Endothelial cell of umbilical vein (primary cell): ENCODE results near the gene LRP10. TPM values are rescaled to one million over a fixed set of nuclear protein-coding genes. Genes with fewer than 3 reads are reported as not detected.

Experiments used
- BruUV-seq: library from RNA; stranded (reverse); fragments of 400-500 nt; replicated peaks from 2 replicates; lab custom pipeline; 2021; lab: Mats Ljungman, UMichigan
- CTCF ChIA-PET: fragments of 300-600, 350-600 bp; sonication (Branson Sonifier 250); formaldehyde crosslinking; loops from one replicate; lab custom pipeline; 2021; ENCODE audit warnings: antibody characterized with exemption, inconsistent platforms; lab: Charles Lee
- POLR2A ChIA-PET: fragments of 300-600, 350-600 bp; sonication (Branson Sonifier 250); formaldehyde crosslinking; loops from one replicate; lab custom pipeline; 2021; ENCODE audit warnings: antibody characterized with exemption, inconsistent platforms; lab: Charles Lee
- DNase-seq: peaks from one replicate; pipeline ENCODE4 v3.0.0-alpha.2; 2011; ENCODE audit warnings: low read depth, low spot score
- FAIRE-seq: peaks from 2 replicates; lab custom pipeline; 2011; peaks lifted over from hg19 to GRCh38; lab: Jason Lieb, UNC
- H2AFZ ChIP-seq: 2 replicates; pipeline ENCODE4 v1.6.0; 2012; ENCODE audit warnings: low read depth, low read length, control low read depth, inconsistent platforms
- H3K27ac ChIP-seq: 2 replicates; pipeline ENCODE4 v1.5.1; 2011; ENCODE audit warnings: low read depth, mild to moderate bottlenecking, control low read depth, low read length, moderate library complexity; ENCODE audit not compliant: insufficient read depth
- H3K27me3 ChIP-seq, 2 experiments: 2 replicates each; pipeline versions ENCODE4 v1.6.0 to v1.6.1; 2011; ENCODE audit warnings: low read length in 2 of 2, mixed read lengths in 1 of 2; ENCODE audit not compliant: control insufficient read depth in 2 of 2, insufficient read depth in 2 of 2
- H3K36me3 ChIP-seq, 2 experiments: 2 replicates in 1 of 2; 3 replicates in 1 of 2; pipeline ENCODE4 v1.5.1; 2011; ENCODE audit warnings: low read length in 2 of 2, mild to moderate bottlenecking in 1 of 2, moderate library complexity in 1 of 2; ENCODE audit not compliant: control insufficient read depth in 2 of 2, insufficient read depth in 2 of 2; ENCODE audit errors: extremely low read depth in 1 of 2
- H3K4me1 ChIP-seq: 3 replicates; pipeline ENCODE4 v1.5.1; 2011; ENCODE audit warnings: mild to moderate bottlenecking, low read length; ENCODE audit not compliant: control insufficient read depth, insufficient read depth; ENCODE audit errors: extremely low read depth
- H3K4me2 ChIP-seq: 2 replicates; pipeline ENCODE4 v1.6.1; 2011; ENCODE audit warnings: low read length, control low read depth, mixed read lengths; ENCODE audit not compliant: insufficient read depth
- H3K4me3 ChIP-seq, 3 experiments: fragments of 200-600 bp in 1 of 3; sonication (generic), shearing (Covaris generic) in 1 of 3; replicated peaks in 1 of 3; 2 replicates each; pipeline ENCODE4 v1.5.1; 2011 to 2016; ENCODE audit warnings: control low read depth in 3 of 3, low read length in 3 of 3, mild to moderate bottlenecking in 2 of 3, inconsistent platforms in 1 of 3, low read depth in 1 of 3, moderate library complexity in 1 of 3; ENCODE audit not compliant: insufficient read depth in 1 of 3
- H3K79me2 ChIP-seq: 2 replicates; pipeline ENCODE4 v1.6.0; 2012; ENCODE audit warnings: low read length, inconsistent platforms; ENCODE audit not compliant: control insufficient read depth, insufficient read depth
- H3K9ac ChIP-seq: replicated peaks from 2 replicates; pipeline ENCODE3; 2011; ENCODE audit warnings: low read length, control low read depth; ENCODE audit not compliant: insufficient read depth; ENCODE audit errors: extremely low read depth
- H3K9me1 ChIP-seq: replicated peaks from 3 replicates; pipeline ENCODE4 v1.6.0; 2011; ENCODE audit warnings: mild to moderate bottlenecking, low read length; ENCODE audit not compliant: control insufficient read depth, insufficient read depth; ENCODE audit errors: extremely low read depth
- H3K9me3 ChIP-seq: replicated peaks from 2 replicates; pipeline ENCODE4 v1.5.1; 2012; ENCODE audit warnings: low read length, inconsistent platforms; ENCODE audit not compliant: control insufficient read depth, insufficient read depth
- H4K20me1 ChIP-seq: replicated peaks from 2 replicates; pipeline ENCODE3; 2011; ENCODE audit warnings: mild to moderate bottlenecking, low read length; ENCODE audit not compliant: control insufficient read depth, insufficient read depth; ENCODE audit errors: extremely low read depth
- EZH2 ChIP-seq: IDR thresholded peaks from 2 replicates; pipeline ENCODE4 v1.6.1; 2012; ENCODE audit warnings: borderline replicate concordance, low read depth, mild to moderate bottlenecking, moderate library complexity, low read length, inconsistent platforms; ENCODE audit not compliant: severe bottlenecking
- FOS ChIP-seq: IDR thresholded peaks from 2 replicates; pipeline ENCODE4 v1.6.1; 2011; ENCODE audit warnings: mild to moderate bottlenecking, low read length, moderate library complexity, borderline replicate concordance; ENCODE audit not compliant: insufficient read depth
- GATA2 ChIP-seq: IDR thresholded peaks from 2 replicates; pipeline ENCODE4 v1.7.0; 2011; ENCODE audit warnings: low read depth, mild to moderate bottlenecking, moderate library complexity, mixed read lengths, low read length; ENCODE audit not compliant: insufficient read length, insufficient read depth
- JUN ChIP-seq: IDR thresholded peaks from 2 replicates; pipeline ENCODE4 v1.6.1; 2011; ENCODE audit warnings: borderline replicate concordance, low read depth; ENCODE audit not compliant: insufficient read length, insufficient read depth
- MYC ChIP-seq: IDR thresholded peaks from one replicate; pipeline ENCODE4 v1.6.1; 2011; ENCODE audit warnings: mild to moderate bottlenecking, low read depth, low read length
- POLR2A ChIP-seq: IDR thresholded peaks from 2 replicates; pipeline ENCODE4 v1.6.1; 2012; ENCODE audit warnings: low read depth, mild to moderate bottlenecking, control low read depth, low read length
- POLR2AphosphoS5 ChIP-seq: IDR thresholded peaks from 2 replicates; pipeline ENCODE4 v1.6.1; 2012; ENCODE audit warnings: low read depth, mild to moderate bottlenecking, control low read depth, low read length, moderate library complexity; ENCODE audit not compliant: insufficient read depth
- dilution Hi-C: fragments of 300-500 bp; cut with MboI; formaldehyde crosslinking; loops from one replicate; pipeline ENCODE4 v1.15.0; 2019; ENCODE audit warnings: low sequenced_read_pairs; ENCODE audit not compliant: extremely low pct_ligation_motif_present
- intact Hi-C: fragments of 100-400 bp; cut with micrococcal nuclease; formaldehyde crosslinking; loops from one replicate; pipeline ENCODE4 v1.10.0; 2022
- polyA plus RNA-seq, 4 experiments: library from polyadenylated mRNA; depleted of rRNA in 3 of 4; stranded (reverse) in 3 of 4; unstranded in 1 of 4; fragments of >200 nt; gene quantifications; 2 replicates each; pipeline versions ENCODE4 v1.2.1 to v1.2.3, GENCODE V29; 2011 to 2012; ENCODE audit warnings: missing spikeins in 1 of 4
- total RNA-seq: library from RNA; stranded (reverse); gene quantifications from 2 replicates; pipeline ENCODE4 v1.2.3, GENCODE V29; 2021
- TF ChIP-seq, protein P1 (sequence below), 2 donors: IDR thresholded peaks; 1 replicate in 1 of 2; 2 replicates in 1 of 2; pipeline ENCODE4 v1.5.1; 2011; ENCODE audit warnings: low read length in 2 of 2, mild to moderate bottlenecking in 2 of 2, moderate library complexity in 2 of 2, control low read depth in 1 of 2, inconsistent platforms in 1 of 2, low read depth in 1 of 2; ENCODE audit not compliant: insufficient read depth in 1 of 2; ENCODE audit errors: extremely low read depth in 1 of 2
- TF ChIP-seq, protein P2 (sequence below): IDR thresholded peaks from 2 replicates; pipeline ENCODE4 v1.6.1; 2011; ENCODE audit not compliant: insufficient read depth, insufficient read length

The LRP10 gene
- total and polyA plus RNA-seq, 2 donors (not counting 3 experiments of a cell fraction or from before 2014, with no cell fraction given), result 123 to 157 TPM

DNA sequence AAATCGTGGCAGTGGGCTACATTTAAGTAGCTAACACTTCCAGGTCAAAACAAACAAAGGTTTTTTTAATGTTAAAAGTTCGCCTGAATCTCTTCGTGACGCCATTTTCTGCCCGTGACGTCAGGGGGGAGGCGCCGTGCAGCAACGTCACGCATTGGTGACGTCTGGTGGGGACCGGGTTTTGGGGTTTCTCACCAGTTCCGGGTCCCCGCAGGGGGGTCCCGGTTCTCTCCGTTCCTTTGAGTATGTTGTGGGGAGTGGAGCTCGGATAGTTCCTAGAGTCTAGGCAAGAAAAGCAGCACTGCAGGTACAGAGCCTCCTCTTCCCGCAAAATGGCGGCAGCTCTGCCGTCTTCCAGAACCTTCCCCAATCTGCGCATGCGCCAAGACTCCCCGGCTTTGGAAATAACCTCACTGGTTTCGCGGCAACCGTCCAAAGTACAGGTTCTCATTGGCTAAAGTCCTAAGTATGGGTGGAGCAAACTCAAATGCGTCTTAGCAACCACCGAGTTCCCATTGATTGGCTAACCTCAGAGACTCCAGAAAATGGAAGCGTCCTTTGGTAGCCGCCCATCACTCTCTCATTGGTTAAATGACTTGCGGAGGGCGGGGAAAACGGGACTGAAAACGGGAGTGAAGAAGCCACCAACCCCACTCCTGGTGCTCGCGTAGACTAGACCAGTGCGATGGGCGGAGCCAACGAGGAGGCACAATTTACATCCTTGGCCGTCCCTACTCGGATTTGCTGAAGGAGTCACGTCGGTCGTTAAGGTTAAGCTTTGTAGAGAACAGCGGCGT lies 47.5 kb downstream of the LRP10 start, which contains the start of gene RBM23:
Gene RBM23, minus strand, starts transcription at position 346 of the 797 bp plus-strand sequence.
- Histone ChIP-seq H4K20me1 (no peaks in the 10 kb centered on the region), H3K9ac (peak within 1 kb of the TSS; percentile 94), H3K36me3 (peaks cover 0 to 18% of the 10 kb centered on the region in 2 experiments), H3K9me1 (no peaks in the 10 kb centered on the region), H3K9me3 (no peaks in the 10 kb centered on the region), H3K4me2 (peak within 1 kb of the TSS; percentile 87), H3K4me1 (peaks cover 12% of the 10 kb centered on the region), H2AFZ (peak within 1 kb of the TSS; percentile 63), H3K27me3 (no peaks in the 10 kb centered on the region), H3K79me2 (peaks cover 27% of the 10 kb centered on the region), H3K27ac (peak within 1 kb of the TSS; percentile 96), H3K4me3 (peak within 1 kb of the TSS; percentile 70 to 90 (median 84))
- no TSS peak for BruUV-seq
- FAIRE-seq (peak; percentile 100), DNase-seq (peak; percentile 100)
- ChIA-PET CTCF (interaction anchor here (0.6 to 3.3 kb wide), 7 partner anchors 11 to 1899 kb away, joined by 3 to 21 read pairs (median 4); partner anchors contain the start of gene PRMT5), POLR2A (interaction anchor here (1.2 to 3.0 kb wide), 3 partner anchors 11 to 176 kb away, joined by 3 to 12 read pairs (median 4); partner anchors contain the start of genes ACIN1, C14orf119 and PRMT5)
- dilution Hi-C loops, result no loop called here
- TF ChIP-seq, protein P1, sequence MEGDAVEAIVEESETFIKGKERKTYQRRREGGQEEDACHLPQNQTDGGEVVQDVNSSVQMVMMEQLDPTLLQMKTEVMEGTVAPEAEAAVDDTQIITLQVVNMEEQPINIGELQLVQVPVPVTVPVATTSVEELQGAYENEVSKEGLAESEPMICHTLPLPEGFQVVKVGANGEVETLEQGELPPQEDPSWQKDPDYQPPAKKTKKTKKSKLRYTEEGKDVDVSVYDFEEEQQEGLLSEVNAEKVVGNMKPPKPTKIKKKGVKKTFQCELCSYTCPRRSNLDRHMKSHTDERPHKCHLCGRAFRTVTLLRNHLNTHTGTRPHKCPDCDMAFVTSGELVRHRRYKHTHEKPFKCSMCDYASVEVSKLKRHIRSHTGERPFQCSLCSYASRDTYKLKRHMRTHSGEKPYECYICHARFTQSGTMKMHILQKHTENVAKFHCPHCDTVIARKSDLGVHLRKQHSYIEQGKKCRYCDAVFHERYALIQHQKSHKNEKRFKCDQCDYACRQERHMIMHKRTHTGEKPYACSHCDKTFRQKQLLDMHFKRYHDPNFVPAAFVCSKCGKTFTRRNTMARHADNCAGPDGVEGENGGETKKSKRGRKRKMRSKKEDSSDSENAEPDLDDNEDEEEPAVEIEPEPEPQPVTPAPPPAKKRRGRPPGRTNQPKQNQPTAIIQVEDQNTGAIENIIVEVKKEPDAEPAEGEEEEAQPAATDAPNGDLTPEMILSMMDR (IDR thresholded peaks at IDR 0.05; ENCODE audit: extremely low read depth in 1 of 2, insufficient read depth in 1 of 2, low read depth in 1 of 2, low read length in 2 of 2), result no peak
- TF ChIP-seq, protein P2, sequence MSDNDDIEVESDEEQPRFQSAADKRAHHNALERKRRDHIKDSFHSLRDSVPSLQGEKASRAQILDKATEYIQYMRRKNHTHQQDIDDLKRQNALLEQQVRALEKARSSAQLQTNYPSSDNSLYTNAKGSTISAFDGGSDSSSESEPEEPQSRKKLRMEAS, result no peak
- no peak for TF ChIP-seq GATA2
- TF ChIP-seq EZH2, result no peak
- no peak for TF ChIP-seq FOS
- TF ChIP-seq POLR2A, result peak; percentile 67
- peak; percentile 81 for TF ChIP-seq POLR2AphosphoS5
- TF ChIP-seq JUN, result peak; percentile 48
- no peak for TF ChIP-seq MYC
- intact Hi-C loops, result loop anchor here (1.0 to 5.0 kb wide), 3 partner anchors 10 to 362 kb away; partner anchors contain the start of gene PRMT5
